Stimulated activated effector memory CD8-positive, alpha-beta T cell treated with anti-CD3 and anti-CD28 coated beads, Interleukin-12 subunit alpha, Interleukin-12 subunit beta, amount 100 ng/mL, for 72 hours (primary cell): ENCODE results near the gene ELP4.

Experiments
- ATAC-seq: fragments of 150-1000 bp; cut with Tn5 transposase; 2 replicates; pipeline ENCODE4 v1.10.0; 2021
- DNase-seq, 2 donors: peaks; one replicate each; pipeline ENCODE4 v3.0.0; 2021 to 2022; ENCODE audit warnings: low spot score in 2 of 2
- H3K27ac Mint-ChIP-seq: one replicate; pipeline ENCODE4 v1.8.0; 2022; ENCODE audit warnings: mild to moderate bottlenecking, mixed read lengths
- H3K36me3 Mint-ChIP-seq: one replicate; pipeline ENCODE4 v1.8.0; 2022; ENCODE audit warnings: mild to moderate bottlenecking, mixed read lengths
- H3K4me1 Mint-ChIP-seq: one replicate; pipeline ENCODE4 v1.8.0; 2022; ENCODE audit warnings: mixed read lengths
- H3K4me3 Mint-ChIP-seq: one replicate; pipeline ENCODE4 v1.8.0; 2022; ENCODE audit warnings: mild to moderate bottlenecking, mixed read lengths
- H3K9me3 Mint-ChIP-seq: one replicate; pipeline ENCODE4 v1.8.0; 2022; ENCODE audit warnings: mixed read lengths

Gene ELP4

GRCh38 chr11:31806928-31807798 lies 297.6 kb downstream of the ELP4 start:
- no peak for ATAC-seq
- DNase-seq, result no peak
- Mint-ChIP-seq H3K9me3 (peaks cover 3% of the 10 kb centered on the region), H3K4me3 (no peak overlapping the region), H3K4me1 (peaks cover 55% of the 10 kb centered on the region), H3K36me3 (no peaks in the 10 kb centered on the region), H3K27ac (no peak overlapping the region)

GRCh38 chr11:31807799-31808667 lies 298.5 kb downstream of the ELP4 start:
- no peak for DNase-seq
- no peak overlapping the region for H3K4me3 Mint-ChIP-seq
- H3K9me3 Mint-ChIP-seq, result peaks cover 3% of the 10 kb centered on the region
- peaks cover 54% of the 10 kb centered on the region for H3K4me1 Mint-ChIP-seq
- no peak for ATAC-seq
- H3K27ac Mint-ChIP-seq, result no peak overlapping the region
- no peaks in the 10 kb centered on the region for H3K36me3 Mint-ChIP-seq

DNA sequence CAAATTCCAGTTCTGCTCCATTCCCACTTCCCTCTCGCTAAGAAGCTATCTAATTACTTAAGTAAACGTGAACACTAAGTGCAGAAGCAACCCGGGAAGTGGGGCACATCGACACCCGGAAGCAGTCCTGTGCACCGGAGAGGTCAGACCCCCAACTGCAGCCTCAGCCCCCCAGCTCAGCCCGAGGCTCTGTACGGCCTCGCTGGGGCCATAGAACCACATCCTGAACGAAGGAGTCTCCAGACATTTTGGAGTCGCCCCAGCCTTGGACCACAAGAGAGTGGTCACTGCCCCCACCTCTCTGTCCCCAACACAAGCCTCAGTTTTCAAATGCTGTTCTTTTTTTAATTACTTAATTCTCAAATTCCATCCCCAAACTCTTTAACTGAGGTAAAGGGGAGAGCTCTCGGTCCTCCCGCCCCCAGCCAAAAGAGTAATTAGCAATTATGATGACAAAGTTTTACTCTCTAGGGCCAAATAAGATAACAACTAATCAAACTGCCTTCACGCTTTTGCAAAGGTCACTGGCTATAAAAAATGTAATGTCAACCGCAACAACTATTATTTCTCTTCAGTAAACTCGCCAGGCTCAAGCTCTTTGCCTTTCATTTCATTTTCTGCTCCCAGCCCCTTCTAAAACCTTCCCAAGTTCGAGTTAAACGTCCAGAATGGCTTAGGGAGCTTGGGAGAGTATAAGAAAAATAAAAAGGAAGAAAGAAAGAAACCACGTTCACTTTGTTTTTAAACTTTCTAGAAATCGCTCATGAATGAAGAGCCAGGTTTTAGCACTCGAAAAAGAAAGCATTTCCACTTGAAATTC lies 299.4 kb downstream of the ELP4 start:
- no peak for ATAC-seq
- peak overlapping the region; percentile 68 for H3K4me3 Mint-ChIP-seq
- H3K36me3 Mint-ChIP-seq, result no peaks in the 10 kb centered on the region
- no peak for DNase-seq
- peaks cover under 1% of the 10 kb centered on the region for H3K9me3 Mint-ChIP-seq
- H3K27ac Mint-ChIP-seq, result no peak overlapping the region
- peaks cover 51% of the 10 kb centered on the region for H3K4me1 Mint-ChIP-seq

DNA sequence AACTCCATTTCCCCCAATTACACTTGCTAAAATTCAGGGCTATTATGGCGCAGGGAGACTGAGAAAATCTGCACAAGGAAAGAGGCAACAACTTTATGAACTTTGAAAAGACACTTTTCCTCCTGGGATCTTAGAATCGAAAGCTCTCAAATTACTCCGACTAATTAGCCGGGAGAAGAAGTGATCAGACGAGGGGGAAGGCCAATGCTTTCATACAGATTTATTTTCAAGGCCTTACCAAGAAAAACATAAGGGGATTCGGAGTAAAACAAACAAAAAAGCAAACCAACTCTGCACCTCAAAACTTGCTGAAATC lies 299.9 kb downstream of the ELP4 start:
- peak overlapping the region; percentile 68 for H3K4me3 Mint-ChIP-seq
- no peak for ATAC-seq
- no peaks in the 10 kb centered on the region for H3K36me3 Mint-ChIP-seq
- H3K27ac Mint-ChIP-seq, result no peak overlapping the region
- H3K4me1 Mint-ChIP-seq, result peaks cover 49% of the 10 kb centered on the region
- DNase-seq, result no peak
- H3K9me3 Mint-ChIP-seq, result no peaks in the 10 kb centered on the region

- H3K36me3 Mint-ChIP-seq, result no peaks in the 10 kb centered on the region
- no peak overlapping the region for H3K27ac Mint-ChIP-seq
- ATAC-seq (peak; percentile 19), DNase-seq (no peak)
- H3K9me3 Mint-ChIP-seq, result no peaks in the 10 kb centered on the region
- peak overlapping the region; percentile 68 for H3K4me3 Mint-ChIP-seq
- H3K4me1 Mint-ChIP-seq, result peaks cover 50% of the 10 kb centered on the region
Measured at GRCh38 chr11:31809857-31810778, 300.6 kb downstream of the ELP4 start.

DNA sequence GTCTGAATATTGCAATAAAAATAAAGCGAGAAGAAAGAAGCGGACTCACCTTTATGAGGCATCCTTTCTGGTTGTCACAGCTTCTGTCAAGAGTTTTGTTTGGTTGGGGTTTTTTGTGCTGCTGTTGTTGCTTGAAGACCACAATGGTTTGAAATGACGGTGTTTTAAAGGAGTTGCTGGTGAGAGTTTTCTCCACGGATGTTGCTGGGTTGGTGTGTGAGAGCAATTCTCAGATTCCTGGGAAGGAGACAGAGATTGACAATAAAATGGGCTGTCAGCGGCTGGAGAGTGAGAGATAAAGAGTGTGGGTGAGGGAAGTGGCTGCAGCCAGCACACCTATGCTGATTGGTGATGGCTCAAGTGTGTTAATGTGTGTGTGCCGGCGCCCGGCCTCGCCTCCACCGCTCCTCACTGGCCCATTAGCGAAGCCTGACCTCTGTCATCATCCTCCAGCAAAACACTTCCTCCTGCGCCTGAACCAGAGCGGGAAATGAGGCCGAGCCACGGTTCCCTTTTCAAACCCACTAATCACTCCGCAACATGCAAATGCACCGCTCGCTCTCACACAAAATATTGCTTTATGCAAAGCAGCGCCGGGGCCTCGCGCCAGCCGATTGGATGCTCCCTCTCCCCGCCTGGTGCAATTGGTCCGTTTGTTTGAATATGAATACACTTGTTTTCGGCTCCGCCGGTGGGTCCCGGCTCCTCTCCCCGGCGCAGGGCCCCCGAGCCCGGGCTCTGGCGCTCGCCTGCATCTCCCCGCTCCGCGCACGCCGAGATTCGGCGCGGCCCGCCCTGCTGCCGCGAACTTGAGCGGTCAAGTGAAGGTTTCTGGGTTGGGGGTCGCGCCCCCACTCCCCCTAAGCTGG lies 301.4 kb downstream of the ELP4 start, which contains the start of gene PAX6:
PAX6 (minus strand) TSS at position 544 of the 869 bp plus-strand sequence. CDS start 4,911 bp downstream, outside the sequence.
- no peak for DNase-seq
- H3K9me3 Mint-ChIP-seq, result no peaks in the 10 kb centered on the region
- H3K4me1 Mint-ChIP-seq, result peaks cover 54% of the 10 kb centered on the region
- no peaks in the 10 kb centered on the region for H3K36me3 Mint-ChIP-seq
- peak within 1 kb of the TSS; percentile 68 for H3K4me3 Mint-ChIP-seq
- ATAC-seq, result peak; percentile 44
- no peak within 1 kb of the TSS for H3K27ac Mint-ChIP-seq

DNA sequence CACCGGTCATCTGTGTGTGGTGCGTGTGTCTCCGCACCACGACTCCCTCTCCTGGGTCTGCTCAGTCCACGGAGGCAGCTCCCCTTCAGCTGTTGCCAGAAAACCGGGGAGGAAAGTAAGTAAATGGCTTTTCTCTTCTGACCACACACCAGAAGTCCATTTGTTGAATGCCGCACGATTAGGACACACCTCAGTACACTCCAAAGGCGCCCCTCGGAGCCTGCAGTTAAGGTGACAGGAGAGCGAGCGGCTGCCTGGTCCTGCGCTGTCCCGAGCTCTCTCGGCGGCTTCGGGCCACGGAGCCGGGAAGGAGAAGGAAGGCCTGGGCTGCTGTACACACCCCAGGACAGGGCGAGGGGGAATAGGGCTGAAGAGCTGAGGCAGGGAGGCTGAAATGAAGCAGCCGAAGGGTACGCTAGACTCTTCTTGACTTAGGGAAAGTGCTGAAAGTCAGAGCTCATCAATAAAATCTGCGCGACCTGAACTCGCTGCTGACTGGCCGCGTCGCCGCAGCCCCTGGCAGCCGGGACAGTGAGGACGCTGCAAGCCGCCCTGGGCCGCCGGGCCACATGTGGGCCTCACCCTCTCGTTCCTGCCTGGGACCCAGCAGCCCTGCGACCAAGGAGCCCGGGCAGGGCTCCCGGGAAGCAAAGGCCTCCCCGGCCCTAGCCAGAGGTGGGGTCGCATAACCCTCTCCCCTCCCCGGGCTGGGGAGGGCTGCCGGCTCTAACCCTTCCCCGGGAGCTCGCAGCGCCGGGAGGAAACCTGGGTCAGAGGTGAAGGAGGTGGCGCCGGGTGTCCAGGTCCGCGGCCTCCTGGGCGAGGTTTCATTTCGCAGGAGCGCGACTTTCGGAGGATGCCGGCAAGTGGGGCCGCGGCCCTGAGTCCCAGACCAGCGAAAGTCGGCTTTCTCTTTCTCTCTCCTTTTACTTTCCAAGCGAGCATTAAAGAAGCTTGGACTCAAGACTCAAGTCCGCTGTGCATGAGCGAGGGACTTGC lies 303.1 kb downstream of the ELP4 start:
- ATAC-seq, result peak; percentile 17
- Mint-ChIP-seq H3K9me3 (no peaks in the 10 kb centered on the region), H3K4me1 (peaks cover 64% of the 10 kb centered on the region), H3K4me3 (peak overlapping the region; percentile 68), H3K36me3 (no peaks in the 10 kb centered on the region), H3K27ac (no peak overlapping the region)
- DNase-seq, result no peak

DNA sequence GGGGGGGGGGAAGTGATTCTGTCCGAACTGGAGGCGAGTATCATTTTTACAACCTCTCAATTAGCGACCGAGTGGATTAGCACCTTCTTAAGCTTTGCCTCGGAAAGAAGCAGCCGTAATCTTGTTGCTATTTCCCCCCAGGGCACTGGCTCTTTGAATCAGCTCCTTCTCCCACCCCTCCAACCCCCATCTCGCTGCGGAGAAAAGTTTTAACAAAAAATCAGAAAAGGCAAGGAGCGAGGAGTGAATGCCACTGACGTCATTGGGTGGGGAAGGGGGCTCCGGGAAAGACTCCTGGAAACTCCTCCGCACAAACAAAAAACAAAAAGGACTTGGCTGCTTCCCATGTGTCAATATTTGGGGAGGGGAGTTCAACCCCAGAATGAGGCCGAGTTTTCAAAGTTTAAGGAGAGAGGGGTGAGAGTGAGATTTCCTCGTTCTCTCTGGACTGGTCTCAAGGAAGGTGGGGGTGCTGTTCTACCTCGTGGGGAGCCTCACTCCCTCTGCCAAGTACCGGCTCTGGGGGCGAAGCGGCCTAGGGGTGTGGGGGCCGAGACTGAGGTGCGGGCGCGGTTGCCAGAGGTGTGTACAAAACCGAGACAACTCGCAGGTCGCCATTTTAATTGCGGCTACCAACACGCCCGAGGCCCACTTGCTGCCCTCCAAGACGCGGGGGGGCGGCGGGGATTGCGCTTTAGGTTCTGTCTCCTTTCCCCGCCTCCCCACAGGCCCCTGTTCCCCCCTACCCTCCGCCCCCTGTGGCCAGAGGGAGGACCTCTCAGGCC lies 304.0 kb downstream of the ELP4 start:
- Mint-ChIP-seq H3K36me3 (no peaks in the 10 kb centered on the region), H3K4me1 (peaks cover 66% of the 10 kb centered on the region), H3K4me3 (peak overlapping the region; percentile 68), H3K27ac (no peak overlapping the region), H3K9me3 (no peaks in the 10 kb centered on the region)
- no peak for ATAC-seq
- DNase-seq, result no peak

GRCh38 chr11:31814176-31814868 lies 304.8 kb downstream of the ELP4 start:
- peaks cover 62% of the 10 kb centered on the region for H3K4me1 Mint-ChIP-seq
- ATAC-seq (no peak), DNase-seq (no peak)
- no peak overlapping the region for H3K27ac Mint-ChIP-seq
- no peaks in the 10 kb centered on the region for H3K36me3 Mint-ChIP-seq
- H3K9me3 Mint-ChIP-seq, result no peaks in the 10 kb centered on the region
- peak overlapping the region; percentile 68 for H3K4me3 Mint-ChIP-seq

DNA sequence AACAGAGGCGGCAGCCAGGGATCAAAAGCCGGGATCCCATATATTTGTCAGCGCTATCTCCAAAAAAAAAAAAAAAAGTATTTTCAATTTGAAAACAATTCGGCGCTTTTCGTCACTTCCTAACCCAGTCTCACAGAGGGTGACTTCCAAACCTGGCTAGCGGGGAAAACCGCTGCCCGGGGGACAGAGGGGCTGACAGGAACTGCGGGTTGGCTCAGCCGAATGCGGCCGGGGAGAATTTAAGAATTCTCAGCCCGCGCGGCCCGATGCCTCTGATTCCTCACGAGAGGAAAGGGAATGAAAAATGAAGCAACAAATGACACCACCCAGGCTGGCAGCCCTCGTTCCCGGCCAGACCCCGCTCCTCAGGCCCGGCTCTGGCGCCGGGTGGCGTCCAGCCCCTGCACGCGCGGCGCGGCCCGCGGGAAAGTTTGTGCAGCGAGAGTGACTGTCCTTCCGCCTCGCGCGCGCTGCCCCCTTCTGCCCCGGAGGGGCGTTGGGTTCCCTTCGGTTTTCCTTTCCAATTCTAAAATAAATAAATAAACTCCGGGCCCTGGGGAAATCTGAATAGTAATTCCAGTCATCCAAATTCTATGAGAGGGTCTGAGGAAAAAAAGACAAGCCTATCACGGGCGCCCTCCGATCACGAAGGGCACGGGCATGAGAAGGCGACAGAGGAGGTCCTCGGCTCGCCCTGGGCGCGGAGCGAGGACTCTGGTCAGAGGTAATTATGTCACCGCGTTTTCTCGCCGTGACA lies 306.3 kb downstream of the ELP4 start:
- Mint-ChIP-seq H3K9me3 (no peaks in the 10 kb centered on the region), H3K36me3 (no peaks in the 10 kb centered on the region), H3K4me3 (peak overlapping the region; percentile 68), H3K27ac (peak overlapping the region; percentile 52), H3K4me1 (peaks cover 51% of the 10 kb centered on the region)
- ATAC-seq (no peak), DNase-seq (no peak)

GRCh38 chr11:31816468-31817053 lies 307.0 kb downstream of the ELP4 start:
- Mint-ChIP-seq H3K9me3 (no peaks in the 10 kb centered on the region), H3K27ac (peak overlapping the region; percentile 52), H3K4me3 (peak overlapping the region; percentile 68), H3K4me1 (peaks cover 46% of the 10 kb centered on the region), H3K36me3 (no peaks in the 10 kb centered on the region)
- DNase-seq (no peak), ATAC-seq (no peak)
